ENCODE results near the gene SH3BP4.

SH3BP4 gene

GRCh38 chr2:235024931-235025773, 73.3 kb downstream of the SH3BP4 start:
- no peak for DNase-seq

DNA sequence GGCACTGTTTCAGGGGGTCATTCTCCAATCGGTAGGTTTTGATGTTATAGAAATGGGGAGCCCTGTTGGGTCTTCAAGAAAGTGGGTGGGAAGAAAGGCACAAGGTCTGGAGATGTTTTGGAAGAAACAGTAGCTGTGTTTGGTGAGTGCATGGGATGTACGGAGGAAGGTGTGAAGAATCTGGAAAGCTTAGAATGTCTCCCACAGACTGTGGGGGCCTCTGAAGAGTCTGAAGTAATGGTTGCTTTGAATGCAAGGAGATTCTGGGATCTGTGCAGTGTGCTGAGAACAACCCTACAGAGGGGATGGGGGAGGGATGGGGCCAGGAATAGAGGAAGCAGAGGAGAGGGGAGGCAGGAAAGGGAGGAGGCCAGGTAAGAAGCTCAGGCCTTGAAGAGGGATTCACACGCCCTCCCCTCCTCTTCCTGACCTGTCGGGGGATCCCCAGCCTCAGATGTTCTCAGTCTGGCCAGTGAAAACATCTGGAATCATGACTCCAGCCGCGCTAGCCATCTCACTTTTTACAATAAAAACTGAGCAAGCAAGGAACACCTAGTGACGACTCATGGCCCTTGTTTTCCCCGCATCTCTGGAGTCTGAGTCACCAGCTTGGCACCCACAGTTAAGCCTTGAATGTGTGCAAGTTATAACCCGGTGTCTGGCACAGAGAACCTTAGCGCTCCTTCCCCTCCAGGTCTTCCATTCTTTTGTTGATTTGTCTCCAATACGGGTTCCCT, 74.2 kb downstream of the SH3BP4 start:
- in situ Hi-C loops (cut with HindIII; ENCODE audit: low pct_ligation_motif_present, low pct_unique_long_range_greater_than_20kb, low sequenced_read_pairs) = no loop called here
- DNase-seq = peak; percentile 84

More at GRCh38 chr2:235024931-235025773, 73.3 kb downstream of the SH3BP4 start:
- in situ Hi-C loops (cut with HindIII; ENCODE audit: low pct_ligation_motif_present, low pct_unique_long_range_greater_than_20kb, low sequenced_read_pairs) = no loop called here

DNA sequence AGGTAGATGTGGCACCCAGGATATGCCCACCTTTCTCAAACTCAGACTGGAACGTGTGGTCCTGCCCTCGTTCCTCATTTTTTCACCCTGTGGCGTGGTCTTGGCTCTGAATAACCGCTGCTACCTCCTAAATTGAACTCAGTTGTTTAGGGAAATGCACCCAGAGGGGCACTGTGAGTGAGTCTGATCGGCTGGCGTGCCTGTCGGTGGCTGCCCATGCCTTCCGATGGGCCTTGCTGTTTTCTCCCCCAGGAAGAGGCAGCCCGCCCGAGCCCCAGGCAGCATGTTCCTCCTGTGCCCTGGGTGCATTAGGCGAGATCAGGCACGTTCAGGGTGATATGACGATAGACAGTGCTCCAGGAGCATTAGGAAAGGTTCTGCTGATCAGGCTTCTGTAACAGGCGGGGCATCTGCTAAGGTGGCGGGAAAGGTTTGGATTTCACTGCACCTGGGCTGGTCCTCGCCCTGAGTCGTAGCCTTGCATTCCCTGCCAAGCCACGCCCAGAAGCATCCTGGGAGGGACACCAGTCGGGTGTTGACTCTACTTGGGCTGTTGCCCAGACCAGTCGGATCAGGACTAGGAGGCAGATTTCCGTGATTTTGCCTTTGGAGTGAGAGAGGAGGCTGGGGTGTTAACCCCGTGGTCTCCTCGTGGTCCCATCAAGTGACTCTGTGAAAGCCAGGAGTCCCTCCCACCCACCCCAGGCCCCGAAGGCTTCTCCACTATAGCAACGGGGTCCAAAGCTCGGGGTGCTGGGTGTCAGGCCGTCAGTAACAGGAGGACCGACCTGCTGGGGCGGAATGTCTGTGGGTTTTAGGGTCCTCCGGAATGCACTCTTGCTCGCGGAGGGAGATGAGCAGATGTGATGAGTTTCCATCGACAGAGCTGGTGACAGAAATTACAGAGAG, 75.1 kb downstream of the SH3BP4 start:
- in situ Hi-C loops (cut with HindIII; ENCODE audit: low pct_ligation_motif_present, low pct_unique_long_range_greater_than_20kb, low sequenced_read_pairs) = no loop called here
- peak; percentile 62 for DNase-seq

- in situ Hi-C loops (cut with HindIII; ENCODE audit: low pct_ligation_motif_present, low pct_unique_long_range_greater_than_20kb, low sequenced_read_pairs) = no loop called here
- DNase-seq = peak; percentile 53
Observed at GRCh38 chr2:235027558-235028214, 75.9 kb downstream of the SH3BP4 start.

- in situ Hi-C loops (cut with HindIII; ENCODE audit: low pct_ligation_motif_present, low pct_unique_long_range_greater_than_20kb, low sequenced_read_pairs) = no loop called here
- DNase-seq = no peak
Observed at GRCh38 chr2:235028646-235029045, 76.8 kb downstream of the SH3BP4 start.

GRCh38 chr2:235029054-235029453, 77.2 kb downstream of the SH3BP4 start:
- DNase-seq = no peak
- in situ Hi-C loops (cut with HindIII; ENCODE audit: low pct_ligation_motif_present, low pct_unique_long_range_greater_than_20kb, low sequenced_read_pairs) = no loop called here

GRCh38 chr2:235030126-235030525, 78.3 kb downstream of the SH3BP4 start:
- no peak for DNase-seq
- in situ Hi-C loops (cut with HindIII; ENCODE audit: low pct_ligation_motif_present, low pct_unique_long_range_greater_than_20kb, low sequenced_read_pairs) = no loop called here

DNA sequence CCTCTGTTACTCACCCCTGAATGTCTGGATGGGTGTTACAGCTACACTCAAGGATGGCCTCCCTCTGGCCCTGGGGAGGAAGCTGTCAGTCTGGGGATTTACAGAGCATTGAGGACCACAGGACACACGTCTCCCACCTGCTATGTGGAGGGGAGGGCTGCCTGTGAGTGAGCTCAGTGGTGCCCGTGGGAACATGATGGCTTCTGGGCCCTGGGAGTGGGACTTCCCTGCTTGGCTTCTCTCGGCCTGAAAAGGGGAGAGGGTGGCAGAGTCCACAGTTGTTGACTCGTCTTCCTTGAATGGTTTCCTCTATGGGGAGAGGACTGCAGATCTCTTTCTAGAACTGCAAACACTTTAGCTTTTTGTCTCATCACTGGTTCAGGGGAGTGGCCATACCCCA, 79.1 kb downstream of the SH3BP4 start:
- no peak for DNase-seq

GRCh38 chr2:235031686-235032373, 80.0 kb downstream of the SH3BP4 start:
- DNase-seq = no peak
- in situ Hi-C loops (cut with HindIII; ENCODE audit: low pct_ligation_motif_present, low pct_unique_long_range_greater_than_20kb, low sequenced_read_pairs) = no loop called here

More for the DNA sequence above, 79.1 kb downstream of the SH3BP4 start:
- in situ Hi-C loops (cut with HindIII; ENCODE audit: low pct_ligation_motif_present, low pct_unique_long_range_greater_than_20kb, low sequenced_read_pairs) = no loop called here

DNA sequence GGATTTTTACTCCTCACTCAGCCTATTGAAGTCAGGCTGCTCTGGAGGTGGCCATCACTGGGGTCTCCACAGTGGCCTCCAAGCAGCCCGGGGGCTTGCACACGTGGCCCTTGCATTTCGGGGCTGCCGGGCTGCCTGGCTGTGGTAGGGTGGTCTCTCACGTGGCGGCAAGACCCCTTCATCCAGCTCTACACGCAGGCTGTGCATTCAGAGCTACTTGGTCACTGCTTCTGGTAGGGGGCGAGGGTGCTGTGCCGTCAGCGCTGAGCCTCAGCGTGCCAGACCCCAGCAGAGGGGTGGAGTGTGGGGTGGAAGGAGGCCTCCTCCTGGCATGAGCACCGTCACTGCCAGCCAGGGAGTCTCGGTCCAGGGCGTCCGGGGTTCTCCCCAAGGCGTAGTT, 80.6 kb downstream of the SH3BP4 start:
- no peak for DNase-seq
- in situ Hi-C loops (cut with HindIII; ENCODE audit: low pct_ligation_motif_present, low pct_unique_long_range_greater_than_20kb, low sequenced_read_pairs) = no loop called here

DNA sequence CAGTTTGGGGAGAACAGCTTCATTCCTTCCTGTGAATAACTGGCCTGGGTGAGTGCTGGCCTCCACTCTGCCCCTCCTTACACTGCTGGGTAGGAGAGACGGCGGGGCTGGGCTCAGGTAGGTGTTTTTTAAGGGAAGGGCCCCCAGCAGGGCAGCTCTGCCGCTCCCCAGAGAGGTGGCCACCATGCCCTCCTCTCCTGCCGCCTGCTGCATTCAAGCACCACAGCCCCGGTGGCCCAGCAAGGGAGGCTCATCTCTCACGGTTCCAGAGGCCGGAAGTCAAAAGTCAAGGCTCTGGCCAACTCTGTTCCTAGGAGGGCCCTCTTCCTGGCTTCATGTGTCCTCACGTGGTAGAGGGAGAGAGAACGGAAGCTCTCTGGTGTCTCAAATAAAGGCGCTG, 81.1 kb downstream of the SH3BP4 start:
- no peak for DNase-seq
- in situ Hi-C loops (cut with HindIII; ENCODE audit: low pct_ligation_motif_present, low pct_unique_long_range_greater_than_20kb, low sequenced_read_pairs) = no loop called here

- DNase-seq = no peak
- in situ Hi-C loops (cut with HindIII; ENCODE audit: low pct_ligation_motif_present, low pct_unique_long_range_greater_than_20kb, low sequenced_read_pairs) = no loop called here
Observed at GRCh38 chr2:235034265-235035118, 82.7 kb downstream of the SH3BP4 start.

GRCh38 chr2:235037604-235038166, 85.9 kb downstream of the SH3BP4 start:
- in situ Hi-C loops (cut with HindIII; ENCODE audit: low pct_ligation_motif_present, low pct_unique_long_range_greater_than_20kb, low sequenced_read_pairs) = no loop called here

GRCh38 chr2:235041221-235041917, 89.6 kb downstream of the SH3BP4 start:
- in situ Hi-C loops (cut with HindIII; ENCODE audit: low pct_ligation_motif_present, low pct_unique_long_range_greater_than_20kb, low sequenced_read_pairs) = no loop called here
- no peak for DNase-seq

More at GRCh38 chr2:235037604-235038166, 85.9 kb downstream of the SH3BP4 start:
- no peak for DNase-seq

- no peak for DNase-seq
- in situ Hi-C loops (cut with HindIII; ENCODE audit: low pct_ligation_motif_present, low pct_unique_long_range_greater_than_20kb, low sequenced_read_pairs) = no loop called here
Observed at GRCh38 chr2:235041918-235042575, 90.2 kb downstream of the SH3BP4 start.

Data from ACHN (cell line).